ENCODE results near the gene TPM1. TPM values are rescaled to one million over a fixed set of nuclear protein-coding genes. Genes with fewer than 3 reads are reported as not detected.

Gene TPM1
- total and polyA plus RNA-seq, 2 of the 4 experiments (the other 2 are of a cell fraction) = 661 to 1,623 TPM

GRCh38 chr15:63059075-63059474, 16.5 kb downstream of the TPM1 start:
- H2AK5ac ChIP-seq (ENCODE audit: low read depth, low read length) = no peak overlapping the region
- H3K9ac ChIP-seq (ENCODE audit: low read depth, low read length) = no peak overlapping the region
- H3K4ac ChIP-seq (ENCODE audit: low read depth, low read length) = peak overlapping the region; percentile 42; the same call in 1 of the 2 replicates
- no peak overlapping the region for H2AFZ ChIP-seq (replicated peaks; ENCODE audit: low read length, poor library complexity)
- no peaks in the 10 kb centered on the region for H3K9me3 ChIP-seq (ENCODE audit: control insufficient read depth, insufficient read depth, low read length)
- H3K4me3 ChIP-seq (ENCODE audit: insufficient read depth, low read depth, low read length) = no peak overlapping the region
- intact Hi-C loops (cut with micrococcal nuclease) (loop anchor here (5.0 kb wide), 2 partner anchors 63 to 98 kb away; partner anchors contain the start of genes LACTB and RPS27L), in situ Hi-C loops (cut with MboI; ENCODE audit: low sequenced_read_pairs) (no loop called here), dilution Hi-C loops (cut with HindIII; ENCODE audit: low sequenced_read_pairs, unreplicated experiment) (no loop called here)
- H4K91ac ChIP-seq (ENCODE audit: insufficient read depth, low read depth, low read length) = no peak overlapping the region; the same call in 1 of the 2 replicates
- no peak for ATAC-seq (ENCODE audit: low read depth)
- peaks cover 65% of the 10 kb centered on the region for H3K36me3 ChIP-seq (ENCODE audit: control insufficient read depth, insufficient read depth, low read length)
- no peak overlapping the region for H2BK120ac ChIP-seq (ENCODE audit: low read depth, low read length)
- peak overlapping the region; percentile 29; the same call in 1 of the 2 replicates for H3K14ac ChIP-seq (replicated peaks; ENCODE audit: low read depth, low read length)
- no peak overlapping the region for H2AK9ac ChIP-seq (replicated peaks; ENCODE audit: low read depth, low read length, poor library complexity)
- H4K20me1 ChIP-seq (ENCODE audit: insufficient read depth, low read length) = peaks cover 97% of the 10 kb centered on the region
- 0 out of 2 replicates have a peak overlapping the region, but pooled peaks have one; percentile 10 for H3K18ac ChIP-seq (ENCODE audit: low read depth, low read length)
- H3K27ac ChIP-seq (ENCODE audit: insufficient read depth, low read length) = peak overlapping the region; percentile 1; the same call in 1 of the 2 replicates
- TF ChIP-seq CTCF (conservative IDR thresholded peaks at IDR 0.05; ENCODE audit: low read depth, low read length) = no peak
- TF ChIP-seq MXI1 (IDR thresholded peaks at IDR 0.05; ENCODE audit: borderline replicate concordance, low read depth, low read length) = no peak
- TF ChIP-seq, protein P1, sequence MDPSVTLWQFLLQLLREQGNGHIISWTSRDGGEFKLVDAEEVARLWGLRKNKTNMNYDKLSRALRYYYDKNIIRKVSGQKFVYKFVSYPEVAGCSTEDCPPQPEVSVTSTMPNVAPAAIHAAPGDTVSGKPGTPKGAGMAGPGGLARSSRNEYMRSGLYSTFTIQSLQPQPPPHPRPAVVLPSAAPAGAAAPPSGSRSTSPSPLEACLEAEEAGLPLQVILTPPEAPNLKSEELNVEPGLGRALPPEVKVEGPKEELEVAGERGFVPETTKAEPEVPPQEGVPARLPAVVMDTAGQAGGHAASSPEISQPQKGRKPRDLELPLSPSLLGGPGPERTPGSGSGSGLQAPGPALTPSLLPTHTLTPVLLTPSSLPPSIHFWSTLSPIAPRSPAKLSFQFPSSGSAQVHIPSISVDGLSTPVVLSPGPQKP (IDR thresholded peaks at IDR 0.05; ENCODE audit: borderline replicate concordance, low read depth, low read length) = no peak
- TF ChIP-seq BHLHE40 (IDR thresholded peaks at IDR 0.05; ENCODE audit: low read depth, low read length) = no peak
- no peak for TF ChIP-seq CHD1 (IDR thresholded peaks at IDR 0.05; ENCODE audit: low read depth, low read length)
- TF ChIP-seq, protein P2, sequence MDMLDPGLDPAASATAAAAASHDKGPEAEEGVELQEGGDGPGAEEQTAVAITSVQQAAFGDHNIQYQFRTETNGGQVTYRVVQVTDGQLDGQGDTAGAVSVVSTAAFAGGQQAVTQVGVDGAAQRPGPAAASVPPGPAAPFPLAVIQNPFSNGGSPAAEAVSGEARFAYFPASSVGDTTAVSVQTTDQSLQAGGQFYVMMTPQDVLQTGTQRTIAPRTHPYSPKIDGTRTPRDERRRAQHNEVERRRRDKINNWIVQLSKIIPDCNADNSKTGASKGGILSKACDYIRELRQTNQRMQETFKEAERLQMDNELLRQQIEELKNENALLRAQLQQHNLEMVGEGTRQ (IDR thresholded peaks at IDR 0.05; ENCODE audit: low read depth, low read length) = no peak
- TF ChIP-seq MAZ (IDR thresholded peaks at IDR 0.05; ENCODE audit: borderline replicate concordance, low read depth, low read length) = no peak
- no peak overlapping the region for H3K56ac ChIP-seq (ENCODE audit: extremely low read depth, insufficient read depth, low read length)
- peaks cover 31% of the 10 kb centered on the region for H3K4me1 ChIP-seq (ENCODE audit: control insufficient read depth, insufficient read depth, low read length)
- peak overlapping the region; percentile 61 for H2BK5ac ChIP-seq (ENCODE audit: low read depth, low read length, poor library complexity, severe bottlenecking)
- no CpG with 5 or more reads among the region's 3 CpGs for WGBS, 2 experiments (ENCODE audit: extremely low coverage in 2 of 2, insufficient read length in 1 of 2)
- no peak overlapping the region for H3K4me2 ChIP-seq (ENCODE audit: low read depth, low read length)
- BruUV-seq (replicated peaks) = no TSS peak
- peaks cover 32 to 94% of the 10 kb centered on the region in 2 experiments for H3K79me1 ChIP-seq (ENCODE audit: low read depth in 1 of 2, low read length in 2 of 2)
- H3K9me1 ChIP-seq (ENCODE audit: insufficient read depth, low read length) = peaks cover 27% of the 10 kb centered on the region
- POLR2A ChIA-PET (ENCODE audit: unreplicated experiment) = no interaction called here
- no peak overlapping the region for H2BK20ac ChIP-seq (ENCODE audit: low read depth, low read length)
- peak overlapping the region; percentile 32; the same call in 1 of the 2 replicates for H4K5ac ChIP-seq (ENCODE audit: low read depth, low read length)
- CTCF ChIA-PET = interaction anchor here (0.6 kb wide), 1 partner anchor 99 kb away, joined by 5 read pairs; no protein-coding TSS in a partner anchor
- no peak overlapping the region for H2BK15ac ChIP-seq (ENCODE audit: low read depth, low read length)
- no peaks in the 10 kb centered on the region for H3K27me3 ChIP-seq (ENCODE audit: control insufficient read depth, insufficient read depth, low read length)
- H4K8ac ChIP-seq (ENCODE audit: low read depth in 2 of 2, low read length in 2 of 2) = peak overlapping the region in 1 of 2 experiments; percentile 51; a peak in 2 of 4 replicates
- peak overlapping the region; percentile 80; the same call in 1 of the 2 replicates for H3K23ac ChIP-seq (ENCODE audit: low read depth, low read length)
- DNase-seq = no peak
